ENCODE measurements around the gene DOCK8. TPM values are rescaled to one million over a fixed set of nuclear protein-coding genes. Genes with fewer than 3 reads are reported as not detected.
A peak's percentile ranks its signal among the peaks of the same experiment; 100 is the strongest.
"Not testable (repeated sequence)": the region's sequence is repeated elsewhere in the genome, so short reads cannot be mapped to it uniquely, and the experiment has no call there.

The DOCK8 gene
- total RNA-seq, 2 donors from 2014 or later = 5.2 to 9.5 TPM

DNA sequence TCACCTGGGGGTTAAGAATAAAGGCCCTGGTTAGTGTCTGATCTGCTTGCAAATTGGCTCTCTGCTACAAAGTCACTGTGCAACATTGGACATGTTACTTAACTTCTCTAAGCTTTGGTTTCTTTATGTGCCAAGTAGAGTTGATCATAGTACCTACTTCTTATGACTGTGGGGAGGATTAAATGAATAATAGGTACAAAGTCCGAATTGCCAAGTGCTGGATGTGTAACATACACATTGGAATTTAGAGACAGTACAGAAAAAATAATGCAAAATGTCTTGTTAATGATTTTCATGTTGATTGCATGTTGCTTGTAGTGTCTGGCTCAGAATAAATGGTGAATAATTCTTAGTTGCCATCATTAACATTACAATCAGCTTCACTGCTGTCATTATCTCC, 2.2 kb downstream of the DOCK8 start:
- no peaks in the 10 kb centered on the region for H3K36me3 ChIP-seq
- no peak for DNase-seq (ENCODE audit: low spot score)
- H3K4me1 ChIP-seq = peaks cover 0 to 14% of the 10 kb centered on the region in 2 donors
- H3K27ac ChIP-seq = no peak overlapping the region
- H3K4me3 ChIP-seq = no peak overlapping the region
- no peaks in the 10 kb centered on the region for H3K9me3 ChIP-seq
- H3K27me3 ChIP-seq = no peaks in the 10 kb centered on the region
- TF ChIP-seq, protein P1, sequence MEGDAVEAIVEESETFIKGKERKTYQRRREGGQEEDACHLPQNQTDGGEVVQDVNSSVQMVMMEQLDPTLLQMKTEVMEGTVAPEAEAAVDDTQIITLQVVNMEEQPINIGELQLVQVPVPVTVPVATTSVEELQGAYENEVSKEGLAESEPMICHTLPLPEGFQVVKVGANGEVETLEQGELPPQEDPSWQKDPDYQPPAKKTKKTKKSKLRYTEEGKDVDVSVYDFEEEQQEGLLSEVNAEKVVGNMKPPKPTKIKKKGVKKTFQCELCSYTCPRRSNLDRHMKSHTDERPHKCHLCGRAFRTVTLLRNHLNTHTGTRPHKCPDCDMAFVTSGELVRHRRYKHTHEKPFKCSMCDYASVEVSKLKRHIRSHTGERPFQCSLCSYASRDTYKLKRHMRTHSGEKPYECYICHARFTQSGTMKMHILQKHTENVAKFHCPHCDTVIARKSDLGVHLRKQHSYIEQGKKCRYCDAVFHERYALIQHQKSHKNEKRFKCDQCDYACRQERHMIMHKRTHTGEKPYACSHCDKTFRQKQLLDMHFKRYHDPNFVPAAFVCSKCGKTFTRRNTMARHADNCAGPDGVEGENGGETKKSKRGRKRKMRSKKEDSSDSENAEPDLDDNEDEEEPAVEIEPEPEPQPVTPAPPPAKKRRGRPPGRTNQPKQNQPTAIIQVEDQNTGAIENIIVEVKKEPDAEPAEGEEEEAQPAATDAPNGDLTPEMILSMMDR (IDR thresholded peaks at IDR 0.05) = no peak

DNA sequence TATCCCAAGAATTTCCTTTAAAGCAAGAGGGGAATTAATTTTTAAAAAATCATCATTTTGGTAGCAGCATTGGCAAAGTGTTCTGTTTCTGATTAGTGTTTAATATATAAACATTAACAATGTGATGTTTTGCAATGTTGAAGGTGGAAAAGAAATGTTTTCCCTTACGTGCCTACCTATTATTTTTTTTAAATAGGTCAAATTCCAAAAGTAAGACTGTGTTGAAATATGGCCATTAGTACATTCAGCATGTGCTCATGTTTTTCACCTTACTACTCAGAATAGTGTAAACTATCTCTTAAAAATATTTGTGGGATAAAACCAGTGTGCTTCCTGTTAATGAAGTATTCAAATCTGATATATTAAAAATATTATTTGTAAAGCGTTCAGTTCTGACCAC, 3.3 kb downstream of the DOCK8 start:
- Histone ChIP-seq H3K9me3 (no peaks in the 10 kb centered on the region), H3K27ac (no peak overlapping the region), H3K4me3 (no peak overlapping the region), H3K27me3 (no peaks in the 10 kb centered on the region), H3K36me3 (no peaks in the 10 kb centered on the region), H3K4me1 (peaks cover 0 to 11% of the 10 kb centered on the region in 2 donors)
- no peak for DNase-seq (ENCODE audit: low spot score)
- TF ChIP-seq, protein P1 (IDR thresholded peaks at IDR 0.05) = no peak

DNA sequence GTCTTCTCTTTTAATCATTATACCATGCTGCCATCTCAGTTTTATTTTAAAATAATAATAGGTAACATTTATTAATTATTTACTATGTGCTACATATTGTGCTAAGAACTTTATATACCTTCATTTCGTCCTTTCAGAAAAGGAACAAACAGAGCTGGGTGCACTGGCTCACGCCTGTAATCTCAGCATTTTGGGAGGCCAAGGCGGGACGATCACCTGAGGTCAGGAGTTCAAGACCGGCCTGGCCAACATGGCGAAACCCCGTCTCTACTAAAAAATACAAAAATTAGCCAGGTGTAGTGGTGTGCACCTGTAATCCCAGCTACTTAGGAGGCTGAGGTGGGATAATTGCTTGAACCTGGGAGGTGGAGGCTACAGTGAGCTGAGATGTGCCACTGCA, 4.4 kb downstream of the DOCK8 start:
- not testable (repeated sequence) for H3K36me3 ChIP-seq; DNase-seq (ENCODE audit: low spot score); H3K9me3 ChIP-seq; H3K4me3 ChIP-seq; H3K27ac ChIP-seq; H3K27me3 ChIP-seq
- H3K4me1 ChIP-seq = peaks cover 0 to 11% of the 10 kb centered on the region in 2 donors

DNA sequence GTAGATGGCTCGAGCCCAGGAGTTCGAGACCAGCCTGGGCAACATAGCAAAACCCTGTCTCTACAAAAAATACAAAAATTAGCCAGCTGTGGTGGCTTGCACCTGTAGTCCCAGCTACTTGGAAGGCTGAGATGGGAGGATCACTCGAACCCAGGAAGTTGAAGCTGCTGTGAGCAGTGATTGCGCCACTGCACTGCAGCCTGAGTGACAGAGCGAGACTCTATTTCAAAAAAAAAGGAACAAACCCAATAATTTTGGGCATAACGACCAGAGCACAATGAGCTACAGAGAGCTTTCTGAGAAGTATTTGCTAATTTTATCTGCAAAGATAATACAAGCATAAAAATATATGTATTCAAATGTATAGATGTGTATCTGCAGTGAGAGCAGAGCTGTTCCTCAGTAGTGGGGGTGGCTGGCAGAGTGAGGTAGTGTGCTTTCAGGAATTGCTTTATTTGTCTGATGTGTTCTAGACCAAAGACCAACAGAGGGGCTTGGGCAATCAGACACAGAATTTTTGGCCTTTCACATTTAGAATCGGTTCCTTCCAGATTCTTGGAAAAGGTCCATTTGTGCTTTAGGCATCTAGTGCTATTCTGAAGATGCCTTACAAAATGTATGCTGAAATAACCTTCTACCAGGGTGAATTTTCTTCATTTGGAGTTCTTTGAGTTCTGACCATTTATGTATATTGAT, 5.2 kb downstream of the DOCK8 start:
- H3K27me3 ChIP-seq = no peaks in the 10 kb centered on the region
- H3K36me3 ChIP-seq = no peaks in the 10 kb centered on the region
- TF ChIP-seq, protein P1 (IDR thresholded peaks at IDR 0.05) = no peak
- no peak overlapping the region for H3K4me3 ChIP-seq
- H3K9me3 ChIP-seq = no peaks in the 10 kb centered on the region
- no peak for DNase-seq (ENCODE audit: low spot score)
- peak overlapping the region in 1 of 2 donors; percentile 5 for H3K27ac ChIP-seq
- H3K4me1 ChIP-seq = peaks cover 0 to 6% of the 10 kb centered on the region in 2 donors

DNA sequence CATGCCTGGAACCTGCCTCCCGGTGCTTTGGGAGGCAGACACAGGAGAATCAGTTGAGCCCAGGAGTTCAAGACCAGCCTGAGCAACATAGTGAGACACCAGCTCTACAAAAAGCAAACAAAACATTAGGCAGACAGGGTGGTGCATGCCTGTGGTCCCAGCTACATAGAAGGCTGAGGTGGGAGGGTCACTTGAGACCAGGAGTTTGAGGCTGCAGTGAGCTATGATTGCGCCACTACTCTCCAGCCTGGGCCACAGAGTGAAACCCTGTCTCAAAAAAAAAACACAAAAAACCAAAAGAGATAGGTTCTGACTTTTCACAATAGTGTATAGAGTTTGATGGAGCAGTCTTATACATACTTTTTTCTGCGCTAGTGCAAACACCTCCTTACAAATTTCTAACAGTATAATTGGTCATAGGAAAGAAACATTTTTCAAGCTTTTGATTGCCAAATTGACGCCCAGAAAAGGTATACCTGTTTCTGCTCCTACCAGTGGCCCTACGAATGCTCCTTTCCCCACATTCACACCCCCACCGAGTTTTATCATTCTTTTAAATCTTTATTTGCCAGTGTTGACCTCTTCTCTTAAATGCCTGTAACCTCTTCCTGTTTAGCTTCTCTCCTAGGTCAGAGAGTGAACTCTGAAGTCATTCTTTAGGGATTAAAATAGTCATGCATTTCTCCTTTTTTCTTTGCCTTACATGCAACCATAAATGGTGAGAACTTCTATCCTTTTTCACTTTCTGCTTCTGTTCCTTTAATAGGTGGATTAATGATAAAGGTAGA, 7.5 kb downstream of the DOCK8 start:
- H3K4me3 ChIP-seq = no peak overlapping the region
- H3K4me1 ChIP-seq = no peaks in the 10 kb centered on the region
- no peak for DNase-seq (ENCODE audit: low spot score)
- TF ChIP-seq, protein P1 (IDR thresholded peaks at IDR 0.05) = no peak
- H3K27ac ChIP-seq = no peak overlapping the region
- H3K36me3 ChIP-seq = no peaks in the 10 kb centered on the region
- H3K27me3 ChIP-seq = no peaks in the 10 kb centered on the region
- H3K9me3 ChIP-seq = no peaks in the 10 kb centered on the region

DNA sequence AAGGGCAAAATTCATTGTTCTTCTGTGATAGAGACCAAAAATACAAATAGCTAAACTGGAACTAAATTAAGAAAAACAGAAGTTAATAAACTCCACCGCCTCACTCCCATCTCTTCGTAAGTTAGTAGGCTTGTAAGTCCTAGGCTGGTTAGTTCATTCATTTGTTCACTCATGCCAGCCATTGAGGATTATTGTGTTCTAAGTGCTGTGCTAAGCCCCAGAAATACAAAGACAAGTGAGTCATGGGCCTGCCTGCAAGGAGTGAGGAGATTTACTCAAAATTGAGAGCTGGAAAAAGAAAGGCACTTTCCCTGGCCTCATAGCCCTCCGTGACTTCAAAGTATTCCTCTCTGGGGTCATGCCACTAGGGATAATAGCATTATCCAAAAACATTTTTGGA, 8.5 kb downstream of the DOCK8 start:
- Histone ChIP-seq H3K36me3 (no peaks in the 10 kb centered on the region), H3K27me3 (no peaks in the 10 kb centered on the region), H3K4me3 (no peak overlapping the region), H3K27ac (no peak overlapping the region), H3K9me3 (no peaks in the 10 kb centered on the region), H3K4me1 (no peaks in the 10 kb centered on the region)
- TF ChIP-seq, protein P1 (IDR thresholded peaks at IDR 0.05) = no peak
- no peak for DNase-seq (ENCODE audit: low spot score)

All from right atrium auricular region (tissue), 2 donors.